ENCODE results near the gene GMPS. TPM values are rescaled to one million over a fixed set of nuclear protein-coding genes. Genes with fewer than 3 reads are reported as not detected.

Gene GMPS
- polyA plus RNA-seq, 3 donors: 14.3 to 43.4 (median 27.4) TPM

GRCh38 chr3:155863072-155863784 is 7.2 kb upstream of the GMPS start:
- Histone ChIP-seq H4K20me1 (ENCODE audit: insufficient read depth, low read length) (no peaks in the 10 kb centered on the region), H3K4me2 (replicated peaks; ENCODE audit: extremely low read depth, low read length, poor library complexity, severe bottlenecking) (no peak overlapping the region), H3K79me2 (ENCODE audit: insufficient read depth, low read length) (no peaks in the 10 kb centered on the region), H2AFZ (ENCODE audit: insufficient read depth, low read depth, low read length, poor library complexity, severe bottlenecking) (no peak overlapping the region), H3K27ac (ENCODE audit: low read depth in 1 of 2, low read length in 2 of 2) (no peak overlapping the region), H3K4me3 (replicated peaks in 1 of 3; ENCODE audit: low read depth in 2 of 3, low read length in 3 of 3) (no peak overlapping the region), H3K4me1 (ENCODE audit: control insufficient read depth in 1 of 2, insufficient read depth in 2 of 2, low read length in 2 of 2) (no peaks in the 10 kb centered on the region), H3K9ac (ENCODE audit: insufficient read depth, low read length, poor library complexity, severe bottlenecking) (no peak overlapping the region), H3K9me3 (replicated peaks in 1 of 2; ENCODE audit: control insufficient read depth in 1 of 2, insufficient read depth in 1 of 2, low read length in 2 of 2) (no peaks in the 10 kb centered on the region), H3K27me3 (ENCODE audit: control insufficient read depth in 2 of 2, insufficient read depth in 2 of 2, low read length in 2 of 2) (no peaks in the 10 kb centered on the region), H3K36me3 (replicated peaks in 1 of 2; ENCODE audit: control insufficient read depth in 1 of 2, insufficient read depth in 2 of 2, low read length in 2 of 2) (no peaks in the 10 kb centered on the region)
- DNase-seq: no peak
- Mint-ChIP-seq H3K36me3 (no peaks in the 10 kb centered on the region), H3K9me3 (peaks cover 0 to 4% (median 0%) of the 10 kb centered on the region in 7 donors), H3K4me3 (no peak overlapping the region), H3K27me3 (ENCODE audit: low read depth in 3 of 3) (peaks cover 0 to 5% (median 1%) of the 10 kb centered on the region in 3 donors), H3K4me1 (peaks cover 14% of the 10 kb centered on the region), H3K27ac (no peak overlapping the region)
- no peak for TF ChIP-seq CTCF (IDR thresholded peaks at IDR 0.05)
- 93% methylated on average over 3 of the region's 12 CpGs for WGBS (ENCODE audit: insufficient coverage)
- intact Hi-C loops (cut with micrococcal nuclease): loop anchor here in 1 of 2 donors (10.0 kb wide), 1 partner anchor 1538 kb away; the partner anchor contains the start of gene DHX36

- Mint-ChIP-seq H3K27ac (peak overlapping the region; percentile 85 to 96 (median 95)), H3K4me1 (peaks cover 23% of the 10 kb centered on the region), H3K9me3 (peaks cover 0 to 3% (median 0%) of the 10 kb centered on the region in 7 donors), H3K27me3 (ENCODE audit: low read depth in 3 of 3) (peaks cover 0 to 5% (median 2%) of the 10 kb centered on the region in 3 donors), H3K36me3 (no peaks in the 10 kb centered on the region), H3K4me3 (peak overlapping the region; percentile 89 to 95)
- H3K27ac ChIP-seq (ENCODE audit: low read depth in 1 of 2, low read length in 2 of 2): peak overlapping the region; percentile 75
- intact Hi-C loops (cut with micrococcal nuclease): loop anchor here (2.0 to 10.0 kb wide), 4 partner anchors 15 to 1545 kb away; partner anchors contain the start of genes C3orf33 (in 2 of the 2), DHX36 (in 1 of the 2) and SLC33A1 (in 1 of the 2)
- no peaks in the 10 kb centered on the region for H3K27me3 ChIP-seq (ENCODE audit: control insufficient read depth in 2 of 2, insufficient read depth in 2 of 2, low read length in 2 of 2)
- H3K4me2 ChIP-seq (replicated peaks; ENCODE audit: extremely low read depth, low read length, poor library complexity, severe bottlenecking): peak overlapping the region; percentile 87
- H3K4me1 ChIP-seq (ENCODE audit: control insufficient read depth in 1 of 2, insufficient read depth in 2 of 2, low read length in 2 of 2): peaks cover 23 to 30% of the 10 kb centered on the region in 2 donors
- DNase-seq: no peak
- H3K4me3 ChIP-seq (replicated peaks in 1 of 3; ENCODE audit: low read depth in 2 of 3, low read length in 3 of 3): peak overlapping the region; percentile 52 to 98 (median 58)
- no peaks in the 10 kb centered on the region for H3K36me3 ChIP-seq (replicated peaks in 1 of 2; ENCODE audit: control insufficient read depth in 1 of 2, insufficient read depth in 2 of 2, low read length in 2 of 2)
- peaks cover 13% of the 10 kb centered on the region for H4K20me1 ChIP-seq (ENCODE audit: insufficient read depth, low read length)
- no peak for TF ChIP-seq CTCF (IDR thresholded peaks at IDR 0.05)
- H3K9me3 ChIP-seq (replicated peaks in 1 of 2; ENCODE audit: control insufficient read depth in 1 of 2, insufficient read depth in 1 of 2, low read length in 2 of 2): no peaks in the 10 kb centered on the region
- no CpG with 5 or more reads among the region's 3 CpGs for WGBS (ENCODE audit: insufficient coverage)
- peaks cover 42% of the 10 kb centered on the region for H3K79me2 ChIP-seq (ENCODE audit: insufficient read depth, low read length)
- H2AFZ ChIP-seq (ENCODE audit: insufficient read depth, low read depth, low read length, poor library complexity, severe bottlenecking): peak overlapping the region; percentile 85
- peak overlapping the region; percentile 90 for H3K9ac ChIP-seq (ENCODE audit: insufficient read depth, low read length, poor library complexity, severe bottlenecking)
Measured at GRCh38 chr3:155869691-155870090, 759 bp upstream of the GMPS start.

Data from CD14-positive monocyte (primary cell).